Activated CD4-positive, alpha-beta T cell treated with anti-CD3 and anti-CD28 coated beads, Interleukin-2, Interleukin-6, amounts not matched to agents 100 ng/mL and 50 ng/mL, durations not matched to agents 16 hours and 8 hours (primary cell): ENCODE measurements around the gene STIM1.
A peak's percentile ranks its signal among the peaks of the same experiment; 100 is the strongest.
"Not testable (repeated sequence)": the region's sequence is repeated elsewhere in the genome, so short reads cannot be mapped to it uniquely, and the experiment has no call there.

Experiments
- DNase-seq: peaks from one replicate; pipeline ENCODE4 v3.0.0-alpha.2; 2020

Gene STIM1

DNA sequence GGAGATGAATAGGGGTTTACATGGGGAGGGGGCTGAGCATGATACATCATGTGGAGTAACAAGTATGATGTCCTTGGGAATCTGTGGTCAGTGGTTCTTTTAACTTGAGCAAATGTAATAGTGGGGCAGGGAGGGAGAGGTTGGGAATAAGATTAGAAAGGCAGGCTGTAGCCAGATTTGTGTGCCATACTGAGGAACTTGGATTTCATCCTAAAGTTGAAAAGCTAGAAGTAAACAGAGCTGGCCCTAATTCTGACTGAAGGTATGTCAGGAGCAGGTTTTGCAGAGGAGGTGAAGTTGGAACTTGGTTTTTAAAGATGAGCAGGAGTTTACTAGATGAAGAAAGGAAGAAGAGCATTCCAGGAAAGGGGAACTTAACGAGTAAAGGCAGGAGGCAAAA lies 130.8 kb downstream of the STIM1 start:
- DNase-seq = no peak

DNA sequence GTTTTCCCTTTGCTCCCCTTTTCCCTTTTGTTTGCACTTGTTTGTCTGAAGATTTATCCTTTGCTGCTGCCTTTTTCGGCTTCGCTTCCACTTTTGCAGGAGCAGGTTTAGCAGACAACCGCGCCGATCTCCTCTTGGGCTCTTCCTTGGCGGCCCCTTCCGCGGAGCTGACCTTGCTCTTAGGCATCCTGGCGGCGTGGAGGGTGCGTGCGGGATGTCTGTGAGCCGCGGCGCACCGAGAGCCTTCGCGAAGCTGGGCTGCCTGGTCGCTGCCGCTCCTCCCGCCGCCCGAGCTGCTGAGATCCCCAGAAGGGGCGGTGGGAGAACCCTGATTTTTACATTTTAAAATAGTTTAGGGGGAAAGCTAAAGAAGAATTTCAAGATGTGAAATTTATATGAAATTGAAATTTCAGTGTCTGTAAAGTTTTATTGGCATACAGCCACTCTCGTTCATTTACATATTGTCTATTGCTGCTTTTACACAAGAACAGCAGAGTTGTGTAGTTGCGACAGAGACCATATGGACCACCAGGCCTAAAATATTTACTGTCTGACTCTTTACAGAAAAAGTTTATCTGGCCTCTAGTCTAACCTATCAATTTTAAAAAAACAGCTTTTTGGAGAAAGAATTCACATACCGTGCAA lies 133.9 kb downstream of the STIM1 start:
- DNase-seq = no peak

- peak; percentile 43 for DNase-seq
These were observed 134.4 kb downstream of the STIM1 start for GRCh38 chr11:3989921-3990290.

DNA sequence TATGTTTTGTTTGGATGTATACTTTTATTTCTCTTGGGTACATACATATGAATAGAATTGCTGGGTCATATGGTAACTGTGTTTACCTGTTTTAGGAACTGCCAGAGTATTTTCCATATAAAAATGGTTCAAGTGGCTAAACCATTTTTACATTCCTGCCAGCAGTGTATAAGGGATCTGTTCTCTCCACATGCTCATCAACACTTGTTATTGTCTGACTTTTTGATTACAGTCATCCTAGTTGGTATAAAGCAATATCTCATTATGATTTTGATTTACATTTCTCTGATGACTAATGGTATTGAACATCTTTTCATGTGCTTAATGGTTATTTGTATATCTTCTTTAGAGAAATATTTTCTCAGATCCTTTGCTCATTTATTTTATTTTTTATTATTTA lies 134.9 kb downstream of the STIM1 start:
- DNase-seq = no peak

DNA sequence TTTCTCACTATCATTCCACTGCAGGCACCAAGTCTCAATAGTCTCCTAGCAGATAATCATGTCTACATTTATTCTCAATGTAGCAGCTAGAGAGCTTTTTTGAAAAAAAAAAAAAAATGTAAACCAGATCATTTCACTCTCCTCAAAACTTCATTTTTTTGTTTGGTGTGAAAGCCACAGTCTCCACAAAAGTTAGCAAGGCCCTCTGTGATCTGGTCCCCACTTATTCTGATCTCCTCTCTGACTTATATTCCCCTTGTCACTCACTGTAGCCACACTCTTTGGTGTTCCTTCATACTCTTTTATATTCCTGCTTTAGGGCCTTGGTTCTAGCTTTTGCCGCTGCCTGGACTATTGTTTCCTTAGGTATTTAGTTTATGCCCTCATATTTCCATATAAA lies 137.5 kb downstream of the STIM1 start:
- no peak for DNase-seq

DNA sequence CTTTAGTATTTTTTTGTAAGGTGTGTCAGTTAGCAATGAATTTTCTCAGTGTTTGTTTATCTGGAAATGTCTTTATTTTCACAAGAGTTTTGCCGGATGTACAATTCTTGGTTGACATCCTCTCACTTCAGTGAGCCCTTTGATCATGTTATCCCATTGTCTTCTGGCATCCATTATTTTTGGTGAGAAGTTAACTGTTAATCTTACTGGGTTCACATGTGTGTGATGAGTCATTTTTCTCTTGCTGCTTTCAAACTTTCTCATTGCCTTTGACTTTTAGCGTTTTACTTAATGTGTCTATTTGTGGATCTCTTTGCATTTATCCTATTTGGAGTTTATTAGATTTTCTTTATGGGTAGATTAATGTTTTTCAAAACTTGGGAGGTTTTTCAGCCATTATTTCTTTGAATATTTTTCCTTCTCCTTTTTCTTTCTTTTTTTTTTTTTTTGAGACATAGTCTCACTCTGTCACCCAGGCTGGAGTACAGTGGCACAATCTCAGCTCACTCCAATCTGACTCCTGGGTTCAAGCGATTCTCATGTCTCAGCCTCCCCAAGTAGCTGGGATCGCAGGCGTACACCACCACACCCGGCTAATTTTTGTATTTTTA lies 138.7 kb downstream of the STIM1 start:
- peak; percentile 15 for DNase-seq

- no peak for DNase-seq
These were observed 139.8 kb downstream of the STIM1 start for GRCh38 chr11:3995307-3995706.

- DNase-seq = no peak
These were observed 140.6 kb downstream of the STIM1 start for GRCh38 chr11:3995949-3996554.

DNA sequence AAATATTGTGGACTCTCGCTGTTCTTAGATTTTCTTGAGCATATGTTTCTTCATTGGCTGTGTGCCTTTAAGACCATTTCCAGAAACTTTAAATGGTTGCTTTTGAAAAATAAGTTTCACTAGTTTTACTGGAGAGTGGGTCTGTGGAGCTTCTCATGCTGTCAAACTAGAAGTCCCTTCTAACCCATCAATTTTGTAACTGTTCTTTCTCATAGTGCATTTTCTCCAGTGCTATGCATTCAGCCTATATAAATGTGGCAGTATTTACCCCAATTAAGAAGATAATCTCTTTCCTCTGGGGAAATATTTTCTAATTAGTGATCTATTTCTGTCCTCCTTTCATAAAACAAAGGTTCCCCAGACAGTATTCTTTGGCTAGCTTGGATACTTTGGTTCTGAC lies 141.2 kb downstream of the STIM1 start:
- no peak for DNase-seq

GRCh38 chr11:4004753-4005152 lies 149.3 kb downstream of the STIM1 start:
- not testable (repeated sequence) for DNase-seq

GRCh38 chr11:4006946-4007680 lies 151.6 kb downstream of the STIM1 start:
- DNase-seq = no peak

DNA sequence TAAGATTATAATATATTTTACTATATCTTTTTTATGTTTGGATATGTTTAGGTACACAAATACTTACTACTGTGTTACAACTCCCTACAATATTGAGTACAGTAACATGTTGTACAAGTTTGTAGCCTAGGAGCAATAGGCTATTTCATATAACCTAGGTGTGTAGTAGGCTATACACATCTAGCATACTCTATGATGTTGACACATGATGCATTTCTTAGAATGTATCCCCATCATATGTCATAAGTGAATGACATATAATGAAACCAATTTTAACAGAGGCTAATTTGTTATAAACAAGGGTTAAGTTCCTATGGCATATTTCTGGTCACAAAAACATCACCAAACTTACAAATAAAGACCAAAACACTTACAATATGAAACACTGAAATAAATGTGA lies 152.7 kb downstream of the STIM1 start:
- DNase-seq = no peak

- not testable (repeated sequence) for DNase-seq
These were observed 161.1 kb downstream of the STIM1 start for GRCh38 chr11:4016602-4017001.

- no peak for DNase-seq
These were observed 161.7 kb downstream of the STIM1 start for GRCh38 chr11:4017129-4017528.

GRCh38 chr11:4018641-4019040 lies 163.2 kb downstream of the STIM1 start:
- DNase-seq = no peak

- no peak for DNase-seq
These were observed 164.4 kb downstream of the STIM1 start for GRCh38 chr11:4019891-4020290.

DNA sequence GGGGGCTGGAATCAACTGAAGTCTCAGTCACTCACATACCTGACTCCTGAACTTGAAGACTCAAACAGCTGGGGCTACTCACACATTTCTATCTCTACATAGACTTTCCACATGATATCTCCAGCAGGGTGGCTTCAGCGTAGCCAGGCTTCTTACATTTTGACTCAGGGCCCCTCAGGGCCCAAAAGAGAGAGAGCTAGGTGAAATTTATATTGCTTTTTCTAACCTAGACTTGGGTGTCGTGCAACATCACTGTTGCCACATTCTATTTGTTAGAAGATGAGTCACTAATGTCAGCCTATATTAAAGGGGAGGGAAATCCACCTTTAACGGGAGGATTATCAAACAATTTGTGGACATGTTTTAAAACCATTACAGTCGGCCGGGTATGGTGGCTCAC lies 167.2 kb downstream of the STIM1 start:
- DNase-seq = no peak

DNA sequence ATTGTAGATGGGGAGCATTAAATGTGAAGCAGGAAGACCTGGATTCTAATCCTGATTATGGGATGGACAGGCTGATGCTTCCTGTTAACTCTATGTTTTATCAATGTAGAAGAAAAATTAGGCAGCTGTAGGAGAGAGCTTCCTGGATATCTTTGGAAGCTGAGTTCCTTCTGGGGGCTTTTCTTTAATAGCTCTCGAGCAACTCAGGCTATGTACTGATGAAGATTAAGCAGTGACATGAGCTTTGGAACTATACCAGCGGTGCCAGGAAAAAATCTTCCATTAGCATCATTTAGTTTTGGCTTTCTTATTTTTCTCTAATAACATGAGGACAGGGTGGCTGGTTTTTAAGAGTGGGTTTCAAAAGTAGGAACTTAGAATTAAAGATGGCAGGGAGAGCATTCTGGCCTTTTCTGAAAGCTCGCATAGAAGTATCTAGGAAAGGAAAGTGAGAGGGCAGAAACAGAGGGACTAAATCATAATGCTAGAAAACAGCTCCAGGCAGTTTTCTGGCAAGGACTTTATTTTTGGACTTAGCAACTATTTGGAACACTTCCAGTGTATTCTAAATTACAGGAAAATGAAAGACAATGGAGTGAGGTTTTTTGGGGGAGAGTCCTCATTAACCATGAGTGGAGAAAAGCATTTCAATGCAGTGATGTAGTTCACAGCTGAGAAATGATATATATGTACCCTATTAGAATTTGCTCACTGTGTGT lies 169.9 kb downstream of the STIM1 start:
- DNase-seq = no peak

DNA sequence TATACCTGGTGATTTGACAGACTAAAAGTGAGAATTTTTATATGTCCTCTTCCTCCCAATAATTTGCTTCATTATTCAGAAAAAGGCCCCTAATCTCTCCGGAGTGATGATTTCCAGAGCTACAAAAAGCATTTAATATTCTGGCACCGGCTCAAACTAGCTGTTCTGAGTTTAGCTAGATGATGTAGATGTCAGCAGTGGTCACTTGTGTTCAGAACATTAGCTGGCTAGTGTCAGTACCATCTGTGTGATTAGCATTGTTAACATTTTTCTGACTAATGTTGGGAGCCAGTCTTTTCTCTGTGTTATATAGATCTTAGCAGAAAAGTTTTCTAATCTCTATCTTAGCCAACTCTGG lies 170.5 kb downstream of the STIM1 start:
- no peak for DNase-seq

GRCh38 chr11:4026389-4026788 lies 170.9 kb downstream of the STIM1 start:
- no peak for DNase-seq

DNA sequence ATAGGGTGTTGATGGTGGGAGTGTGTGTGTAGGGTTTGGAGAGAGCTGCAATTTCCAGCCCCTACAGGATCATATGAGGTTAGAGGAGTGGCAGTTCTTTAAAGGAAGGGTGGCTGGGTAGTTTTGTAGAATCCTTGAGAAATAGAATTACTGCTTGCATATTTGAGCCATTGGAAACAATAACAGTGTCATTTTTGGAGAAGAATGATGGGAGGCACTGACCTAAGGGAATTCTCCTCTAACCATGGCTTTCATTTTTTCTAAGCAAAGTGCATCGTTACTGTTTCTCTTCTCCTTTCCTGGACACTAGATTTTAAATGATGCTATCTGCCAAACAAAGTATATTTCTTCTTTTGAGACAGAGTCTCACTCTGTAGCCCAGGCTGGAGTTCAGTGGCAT lies 172.3 kb downstream of the STIM1 start:
- no peak for DNase-seq

GRCh38 chr11:4030197-4030596 lies 174.7 kb downstream of the STIM1 start:
- no peak for DNase-seq

GRCh38 chr11:4032097-4032496 lies 176.6 kb downstream of the STIM1 start:
- DNase-seq = no peak
